GM19372 (cell line): ENCODE results near the gene PLEKHO2.

Source experiments
- ATAC-seq: cut with Tn5 transposase; IDR thresholded peaks from one replicate; pipeline ENCODE4 v1.9.1; 2021; ENCODE audit warnings: mild to moderate bottlenecking, low read depth, moderate library complexity; ENCODE audit not compliant: unreplicated experiment

PLEKHO2 gene

DNA sequence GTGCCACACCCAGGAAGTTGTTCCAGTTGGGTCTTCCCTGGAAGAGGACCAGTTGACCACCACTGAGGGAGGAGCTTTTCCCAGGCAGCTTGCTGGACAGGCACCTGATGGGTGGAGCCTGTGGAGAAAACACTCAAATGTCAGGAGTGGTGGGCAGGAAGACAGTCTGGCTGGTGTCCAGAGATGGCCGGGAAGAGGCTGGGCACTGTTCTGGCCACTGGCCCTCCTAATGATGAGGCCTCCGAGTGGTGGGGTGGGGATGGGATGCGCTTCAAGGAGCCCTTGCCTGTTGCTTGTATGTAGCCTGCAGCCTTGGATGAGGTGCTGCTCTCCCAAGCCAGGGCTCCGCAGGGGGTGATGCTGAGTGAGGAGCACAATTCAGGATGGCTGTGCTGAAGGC, 12.3 kb downstream of the PLEKHO2 start:
- ATAC-seq: no peak

DNA sequence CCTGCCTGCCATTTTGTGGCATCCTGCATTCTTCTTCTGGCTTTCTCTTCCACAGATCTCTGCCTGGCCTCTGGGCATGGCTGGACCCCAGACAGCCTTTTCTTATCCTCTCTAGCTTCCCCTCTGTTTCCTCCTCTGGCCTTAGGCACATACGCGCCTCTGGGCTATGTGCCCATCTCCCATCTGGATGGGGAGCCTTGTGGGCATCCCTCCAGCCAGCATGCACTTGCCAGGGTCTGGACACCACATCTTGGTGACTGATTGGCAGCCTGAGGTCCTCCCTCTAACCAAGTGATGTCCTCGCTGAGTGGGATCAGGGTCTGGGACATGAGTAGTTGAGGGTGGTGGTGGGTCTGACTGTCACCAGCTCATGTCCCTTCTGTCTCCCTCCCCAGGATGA, 12.8 kb downstream of the PLEKHO2 start:
- no peak for ATAC-seq

DNA sequence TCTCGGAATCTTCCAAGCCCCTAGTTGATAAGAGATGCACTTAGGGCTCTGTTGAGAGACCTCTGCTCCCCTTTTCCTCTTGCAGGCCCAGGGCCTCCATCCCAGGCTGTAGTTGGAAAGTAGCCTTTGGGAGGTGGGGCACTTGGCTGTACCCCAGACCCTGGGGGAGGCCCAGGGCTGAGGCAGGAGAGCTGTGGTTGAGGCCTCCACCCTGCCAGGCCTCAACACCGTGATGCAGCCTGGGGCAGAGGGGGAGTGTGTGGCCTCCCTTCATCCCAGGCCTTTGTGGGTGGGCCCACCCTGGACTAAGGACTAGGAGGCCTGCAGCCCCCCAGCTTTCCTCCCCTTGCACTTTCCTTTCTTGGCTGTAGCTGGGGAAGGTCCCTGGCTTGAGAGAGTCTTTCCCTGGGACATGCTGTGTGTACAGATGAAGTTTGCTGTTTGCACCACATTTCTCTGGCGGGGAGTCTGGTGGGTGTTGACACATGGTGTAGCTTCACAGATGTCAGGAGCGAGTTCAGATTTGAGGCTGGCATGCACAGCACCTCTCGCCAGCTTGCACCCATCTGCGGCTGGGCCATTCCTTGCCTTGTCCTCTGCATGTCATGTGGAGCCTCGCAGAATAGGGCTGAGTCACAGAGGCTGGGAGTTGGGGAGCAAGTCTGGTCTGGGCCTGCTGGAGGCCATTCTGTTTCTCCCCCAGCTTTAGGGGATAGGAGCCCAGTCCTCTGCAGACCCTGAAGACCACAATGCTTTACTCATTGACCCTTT, 13.7 kb downstream of the PLEKHO2 start:
- ATAC-seq: no peak

DNA sequence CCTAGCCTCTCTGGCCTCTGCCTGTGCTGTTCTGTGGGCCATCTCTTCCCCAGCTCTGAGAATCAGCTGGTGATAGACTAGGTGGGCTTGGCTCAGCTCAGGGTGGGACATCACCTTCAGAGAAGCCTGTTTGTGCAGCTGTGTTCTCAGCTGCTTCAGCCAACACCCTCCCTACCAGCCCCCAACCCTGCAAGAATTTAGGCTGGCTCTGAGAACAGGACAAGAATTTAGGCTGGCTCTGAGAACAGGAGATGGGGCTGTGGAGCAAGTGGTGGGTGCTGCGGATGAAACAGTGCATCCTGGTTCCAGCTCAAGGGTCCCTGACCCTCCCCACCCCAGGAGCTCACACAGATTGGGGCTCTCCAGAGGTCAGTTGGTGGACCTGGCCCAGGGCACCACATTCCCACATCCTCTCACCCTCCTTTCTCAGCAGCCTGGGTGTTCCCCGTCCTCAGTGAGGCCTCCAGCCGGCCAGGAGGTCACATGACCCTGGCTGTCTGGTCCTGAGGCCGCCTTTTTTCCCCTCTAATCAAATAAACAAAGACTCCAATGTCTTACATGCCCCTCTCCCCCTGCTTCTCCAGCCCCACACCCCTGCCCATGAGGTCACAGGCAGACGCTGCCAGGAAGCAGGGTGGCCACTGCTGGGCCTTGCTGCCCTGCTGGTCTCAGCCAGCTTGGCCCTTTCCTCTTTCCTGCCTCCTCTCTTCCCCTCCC, 14.9 kb downstream of the PLEKHO2 start:
- ATAC-seq: no peak

DNA sequence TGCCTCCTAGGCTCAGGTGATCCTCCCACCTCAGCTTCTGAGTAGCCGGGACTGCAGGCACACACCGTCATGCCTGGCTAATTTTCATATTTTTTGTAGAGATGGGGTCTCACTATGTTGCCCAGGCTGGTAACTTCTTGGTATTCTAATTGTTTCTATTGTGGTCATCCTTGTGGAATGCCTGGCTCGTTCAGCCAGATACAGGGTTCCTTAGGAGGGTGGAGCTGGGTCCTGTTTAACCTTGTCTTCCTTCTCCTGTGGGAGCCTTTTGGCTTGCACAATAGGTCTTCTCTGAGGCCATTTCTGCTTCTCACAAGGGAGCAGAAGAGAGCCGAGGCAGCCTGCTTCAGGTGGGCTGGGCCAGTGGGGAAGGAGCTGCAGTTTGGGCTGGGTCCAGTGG, 15.7 kb downstream of the PLEKHO2 start:
- ATAC-seq: no peak

DNA sequence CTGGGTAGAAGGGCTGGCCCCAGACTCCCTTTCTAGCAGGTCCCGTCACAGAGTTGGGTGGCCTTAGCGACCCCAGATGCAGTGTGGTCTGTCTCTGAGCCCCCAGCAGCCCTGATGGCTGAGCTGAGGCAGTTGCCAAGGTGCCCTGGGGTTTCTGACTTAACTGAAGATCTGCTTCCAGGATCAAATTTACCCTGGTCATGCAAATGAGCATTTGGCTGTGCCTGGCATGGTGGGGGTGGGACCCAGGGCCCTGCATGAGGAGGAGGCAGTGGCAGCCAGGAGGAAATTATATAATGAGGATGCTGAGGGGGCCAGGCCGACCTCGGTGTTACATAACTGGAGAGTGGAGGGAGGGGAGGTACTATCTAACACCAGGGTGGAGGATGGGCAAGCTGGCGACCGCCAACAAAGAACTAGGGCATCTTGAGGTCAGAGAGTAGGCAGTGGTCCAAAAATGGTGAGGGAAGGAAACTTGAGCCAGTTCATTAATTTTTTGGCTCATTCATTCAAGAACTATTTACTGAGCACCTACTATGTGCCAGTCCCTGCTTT, 16.4 kb downstream of the PLEKHO2 start:
- no peak for ATAC-seq

DNA sequence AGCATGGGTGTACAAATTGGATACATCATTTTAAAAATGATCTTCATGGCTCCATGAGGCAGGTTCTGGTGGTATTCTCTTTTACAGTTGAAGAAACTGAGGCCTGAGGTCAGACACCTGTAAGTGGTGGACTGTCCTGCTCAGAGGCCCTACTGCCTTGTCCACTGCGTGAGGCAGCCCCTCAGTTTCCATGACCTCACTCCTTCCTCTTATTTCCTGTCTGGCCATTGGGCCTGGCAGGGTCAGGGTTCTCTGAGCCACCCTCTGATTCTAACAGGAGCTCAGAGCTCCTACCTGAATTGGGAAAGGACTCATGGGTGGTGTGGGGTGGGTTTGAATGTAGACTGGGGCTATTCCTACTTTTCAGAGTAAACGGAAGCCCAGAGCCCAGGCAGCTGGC, 17.5 kb downstream of the PLEKHO2 start:
- ATAC-seq: no peak

DNA sequence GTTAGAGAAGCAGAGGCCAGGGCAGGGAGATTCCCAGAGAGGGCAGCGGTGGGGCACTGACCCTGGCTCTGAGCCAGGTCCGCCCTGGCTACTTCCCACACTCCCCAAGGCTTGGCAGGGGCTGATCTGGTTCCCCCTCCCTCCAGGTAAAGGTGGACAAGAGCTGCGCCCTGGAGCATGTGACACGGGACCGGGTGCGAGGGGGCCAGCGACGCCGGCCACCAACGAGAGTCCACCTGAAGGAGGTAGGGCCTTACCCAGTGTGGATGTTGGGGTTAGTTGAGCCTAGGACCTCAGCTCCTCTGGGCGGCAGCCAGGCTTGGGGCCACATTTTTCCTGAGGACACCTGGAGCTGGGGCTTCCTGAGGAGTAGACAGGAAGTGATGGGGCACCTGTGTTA, 19.6 kb downstream of the PLEKHO2 start:
- no peak for ATAC-seq

DNA sequence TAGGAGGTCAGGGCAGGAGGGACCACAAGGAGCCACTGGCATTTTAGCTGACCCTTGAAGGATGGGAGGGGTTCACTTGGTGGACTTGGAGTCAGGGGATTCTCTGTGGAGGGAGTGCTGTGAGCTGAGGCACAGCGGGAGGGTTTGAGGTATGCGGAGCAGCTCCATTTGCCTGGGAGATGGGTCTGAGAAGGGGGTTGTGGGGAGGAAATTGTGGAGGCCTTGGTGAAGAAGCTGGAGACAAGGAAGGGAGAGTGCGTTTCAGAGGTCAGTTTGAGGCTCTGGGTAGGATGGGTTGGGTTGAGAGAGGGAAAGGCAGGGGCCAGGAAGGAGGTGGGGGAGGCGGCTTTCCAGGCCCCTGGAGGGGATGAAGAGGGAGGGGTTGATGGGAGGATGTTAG, 20.2 kb downstream of the PLEKHO2 start:
- no peak for ATAC-seq

DNA sequence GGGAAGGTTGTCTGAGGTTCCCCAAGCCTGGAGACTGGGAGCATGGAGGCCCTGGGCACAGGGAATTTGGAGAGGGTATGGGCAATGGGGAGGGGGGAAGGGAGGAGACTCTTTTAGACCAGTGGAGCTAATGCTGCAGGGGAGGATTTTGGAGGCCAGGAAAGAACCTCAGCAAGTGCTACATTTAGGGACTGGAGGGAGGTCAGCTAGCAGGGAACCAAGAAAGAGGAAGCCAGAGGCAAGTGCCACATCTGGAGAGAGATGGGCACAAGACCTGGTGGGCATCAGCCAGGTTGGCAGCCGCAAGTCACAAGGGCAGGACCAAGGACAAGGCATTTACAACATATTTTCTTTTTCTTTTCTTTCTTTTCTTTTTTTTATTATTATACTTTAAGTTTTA, 20.7 kb downstream of the PLEKHO2 start:
- no peak for ATAC-seq

DNA sequence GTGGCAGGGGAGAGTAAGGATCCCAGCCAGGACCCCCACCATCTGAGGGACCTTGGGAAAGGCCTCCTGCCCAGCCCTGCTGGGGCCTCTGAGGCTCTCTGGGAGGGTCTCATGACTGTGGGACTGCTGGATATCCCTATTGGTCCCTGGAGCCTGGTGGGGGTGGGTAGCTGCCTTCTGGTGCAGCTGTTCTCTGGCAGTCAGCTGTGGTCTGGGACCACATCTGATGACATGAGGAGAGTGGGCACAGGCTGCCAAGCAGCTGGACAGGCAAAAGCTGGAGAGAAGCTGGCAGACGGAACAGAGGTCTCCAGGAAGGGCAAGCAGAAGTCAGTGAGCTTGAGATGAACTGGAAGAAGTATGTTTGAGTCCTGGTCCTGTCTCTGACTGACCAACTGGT, 22.4 kb downstream of the PLEKHO2 start:
- no peak for ATAC-seq

DNA sequence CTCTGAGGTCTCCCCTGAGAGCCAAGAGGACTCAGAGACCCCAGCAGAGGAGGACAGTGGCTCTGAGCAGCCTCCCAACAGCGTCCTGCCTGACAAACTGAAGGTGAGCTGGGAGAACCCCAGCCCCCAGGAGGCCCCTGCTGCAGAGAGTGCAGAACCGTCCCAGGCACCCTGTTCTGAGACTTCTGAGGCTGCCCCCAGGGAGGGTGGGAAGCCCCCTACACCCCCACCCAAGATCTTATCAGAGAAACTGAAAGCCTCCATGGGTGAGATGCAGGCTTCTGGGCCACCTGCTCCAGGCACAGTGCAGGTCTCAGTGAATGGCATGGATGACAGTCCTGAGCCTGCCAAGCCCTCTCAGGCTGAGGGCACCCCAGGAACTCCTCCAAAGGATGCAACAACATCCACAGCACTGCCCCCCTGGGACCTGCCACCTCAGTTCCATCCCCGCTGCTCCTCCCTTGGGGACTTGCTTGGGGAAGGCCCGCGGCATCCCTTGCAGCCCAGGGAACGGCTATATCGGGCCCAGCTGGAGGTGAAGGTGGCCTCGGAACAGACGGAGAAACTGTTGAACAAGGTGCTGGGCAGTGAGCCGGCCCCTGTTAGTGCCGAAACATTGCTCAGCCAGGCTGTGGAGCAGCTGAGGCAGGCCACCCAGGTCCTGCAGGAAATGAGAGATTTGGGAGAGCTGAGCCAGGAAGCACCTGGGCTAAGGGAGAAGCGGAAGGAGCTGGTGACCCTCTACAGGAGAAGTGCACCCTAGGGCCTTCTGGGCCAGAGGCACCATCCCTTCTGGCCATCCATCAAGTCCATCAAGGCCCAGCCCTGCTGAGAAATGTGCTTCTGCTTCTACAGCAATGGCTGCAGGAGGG, 23.6 kb downstream of the PLEKHO2 start:
- ATAC-seq: no peak

DNA sequence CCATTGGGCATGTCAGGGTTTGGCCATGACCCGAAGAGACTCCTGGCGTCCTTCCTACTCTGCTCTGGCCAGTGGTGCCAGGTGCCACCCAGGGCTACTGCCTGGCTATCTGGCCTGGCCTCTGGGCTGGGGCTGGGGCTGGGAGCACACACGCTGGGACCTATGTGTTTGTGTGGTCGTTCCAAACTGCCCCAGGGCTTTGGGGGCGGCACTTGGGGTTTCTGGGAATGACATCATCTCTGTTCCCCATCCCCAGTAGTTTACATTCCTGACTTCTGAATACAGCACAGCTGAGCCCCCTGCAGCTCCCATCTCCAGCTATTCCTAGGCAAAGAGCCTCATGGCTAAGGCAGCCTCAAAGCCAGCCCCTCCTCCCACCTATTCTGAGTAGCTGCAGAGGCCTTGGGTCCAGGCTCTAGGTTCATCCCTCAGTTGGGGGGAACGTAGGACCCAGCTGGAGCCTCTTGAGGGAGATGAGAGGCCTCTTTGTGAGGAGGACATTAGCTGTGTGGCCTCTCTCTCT, 24.3 kb downstream of the PLEKHO2 start:
- no peak for ATAC-seq

DNA sequence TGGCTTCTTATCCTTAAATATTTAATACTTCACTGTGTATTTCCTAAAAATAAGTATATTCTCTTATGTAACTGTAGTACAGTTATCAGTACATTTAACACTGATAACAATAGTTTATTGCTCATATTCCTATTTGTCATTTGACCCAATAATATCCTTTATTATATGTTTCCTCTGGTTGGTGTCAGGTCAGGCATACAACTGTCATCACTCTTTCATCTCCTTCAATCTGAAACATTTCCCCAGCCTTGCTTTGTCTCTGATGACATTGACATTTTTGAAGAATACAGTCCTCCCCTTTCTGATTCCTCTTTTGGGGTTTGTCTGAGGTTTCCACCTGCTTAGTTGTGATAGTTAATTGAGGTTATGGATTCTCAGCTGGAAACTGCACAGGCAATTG, 27.8 kb downstream of the PLEKHO2 start:
- ATAC-seq: no peak

DNA sequence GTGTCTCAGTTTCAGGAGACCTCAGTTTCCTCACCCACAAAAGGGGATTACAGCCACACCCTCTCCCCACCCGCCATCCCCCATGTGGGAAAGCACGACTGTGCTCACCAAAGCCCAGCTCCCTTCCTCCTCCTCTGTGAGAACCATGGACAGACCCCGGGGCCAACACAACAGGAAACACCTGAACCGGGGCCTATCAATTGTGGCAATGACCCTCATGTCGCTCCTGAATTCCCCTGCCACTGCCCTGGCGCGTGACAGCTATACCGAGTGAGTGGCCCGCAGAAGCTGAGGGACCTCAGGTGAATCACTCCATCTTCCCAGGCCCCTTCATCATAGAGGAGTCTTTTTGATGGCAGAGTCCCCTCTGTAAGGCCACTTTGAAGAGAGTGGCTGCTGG, 28.6 kb downstream of the PLEKHO2 start:
- no peak for ATAC-seq

DNA sequence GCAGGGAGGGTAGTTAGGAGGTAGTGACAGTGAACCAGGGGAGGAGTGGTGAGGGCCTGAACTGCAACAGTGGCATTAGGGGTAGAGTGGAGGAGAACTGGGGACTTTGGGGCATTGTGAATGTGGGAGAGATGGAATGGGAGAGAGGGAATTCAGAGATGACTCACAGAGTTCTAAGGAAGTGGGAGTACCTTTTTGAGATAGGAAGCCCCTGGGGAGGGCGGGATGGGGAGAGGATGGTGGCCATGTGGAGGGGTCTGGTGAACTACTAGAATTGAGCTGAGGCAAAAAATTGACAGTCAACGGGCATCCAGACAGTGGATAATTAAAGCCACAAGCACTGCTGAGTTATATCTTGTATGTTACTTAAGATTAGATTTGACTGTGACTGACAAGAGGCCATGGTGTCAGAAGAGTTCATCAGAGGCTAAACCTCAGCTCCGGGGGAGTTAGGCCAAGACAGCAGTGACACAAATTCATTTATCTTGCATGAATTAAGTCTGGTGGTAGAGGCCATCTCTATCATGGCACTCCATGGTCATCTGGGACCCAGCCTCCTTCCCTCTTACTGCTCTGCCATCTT, 34.0 kb downstream of the PLEKHO2 start:
- ATAC-seq: no peak

DNA sequence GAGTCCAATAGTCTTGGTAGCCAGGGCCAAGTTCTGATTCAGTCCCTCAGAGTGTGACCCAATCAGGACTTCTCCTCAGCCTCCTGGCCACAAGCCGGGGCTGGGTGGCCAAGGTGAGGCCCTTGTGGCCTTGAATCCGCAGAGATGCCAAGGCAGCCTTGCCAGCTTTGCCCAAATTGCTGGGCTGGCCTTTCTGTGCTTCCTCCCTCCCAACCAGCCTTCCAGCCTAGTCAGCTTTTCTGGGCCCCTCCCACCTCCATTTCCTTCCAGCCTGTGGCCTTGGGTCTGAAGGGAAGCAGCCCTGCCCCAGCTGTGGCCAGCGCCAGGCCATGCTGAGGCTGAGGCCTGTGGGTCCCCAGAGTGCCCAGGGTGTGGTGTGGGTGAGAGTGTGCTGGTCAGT, 35.7 kb downstream of the PLEKHO2 start:
- ATAC-seq: no peak

DNA sequence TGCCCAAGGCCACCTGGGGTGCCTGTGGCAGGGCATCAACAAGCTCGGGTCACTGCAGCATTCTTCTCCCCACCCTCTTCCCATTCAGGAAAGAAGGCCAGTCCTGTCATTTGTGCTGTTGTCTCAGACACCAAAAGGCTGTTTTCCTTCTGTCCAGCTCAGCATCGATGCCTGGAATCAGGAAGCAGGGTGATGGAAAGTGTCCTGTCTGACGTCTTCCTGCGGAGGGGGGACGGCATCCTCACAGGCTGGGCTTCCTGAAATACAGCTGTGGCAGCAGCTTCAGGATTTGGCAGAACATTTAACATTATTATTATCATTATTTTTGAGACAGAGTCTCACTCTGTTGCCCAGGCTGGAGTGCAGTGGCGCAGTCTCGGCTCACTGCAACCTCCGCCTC, 37.0 kb downstream of the PLEKHO2 start:
- ATAC-seq: no peak

DNA sequence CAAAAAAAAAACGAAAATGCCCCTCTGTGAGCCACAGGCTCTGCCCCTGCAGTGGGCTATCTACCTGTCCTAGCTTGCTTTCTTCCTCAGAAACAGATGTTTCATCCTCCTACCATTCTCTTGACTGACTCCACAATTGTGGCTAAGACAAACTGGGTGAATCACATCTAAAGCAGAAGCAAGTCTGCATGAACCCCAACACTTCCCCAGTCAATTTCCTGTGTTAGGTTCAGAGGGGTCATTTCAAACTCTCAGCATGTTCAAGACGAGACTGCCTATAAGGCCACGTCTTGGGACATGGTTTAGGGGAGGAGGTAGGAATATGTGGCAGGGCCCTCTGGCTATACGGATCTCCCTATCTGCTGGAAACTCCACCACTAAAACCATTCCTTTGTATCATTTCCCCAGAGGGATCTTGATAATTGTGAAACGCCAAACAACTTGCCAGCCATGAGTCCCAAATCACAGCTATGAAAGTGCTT, 41.4 kb downstream of the PLEKHO2 start:
- ATAC-seq: no peak

DNA sequence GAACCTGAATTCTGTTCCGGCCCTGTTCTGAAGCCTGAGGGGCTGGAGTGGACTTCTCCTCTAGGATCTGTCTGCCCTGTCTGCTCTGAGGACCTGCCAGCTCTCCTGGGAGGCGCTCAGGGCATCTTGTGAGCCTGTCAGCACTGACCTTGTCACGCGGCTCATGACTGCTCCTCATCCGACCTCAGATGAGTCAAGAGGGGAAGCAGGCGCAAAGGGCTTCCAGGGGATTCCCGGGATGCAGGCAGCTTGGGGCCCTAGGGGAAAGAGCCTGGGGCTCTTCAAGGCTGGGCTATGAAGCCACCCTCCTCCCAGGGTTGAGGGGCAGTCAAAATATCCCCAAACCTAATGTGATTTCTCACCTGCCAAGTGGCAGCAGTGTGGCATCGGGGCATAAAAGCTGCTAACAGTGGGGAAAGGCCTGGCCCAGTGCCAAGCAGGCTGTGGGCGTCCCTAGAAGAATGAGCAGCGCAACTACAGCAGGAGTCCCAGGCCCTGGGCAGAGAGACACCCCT, 42.3 kb downstream of the PLEKHO2 start:
- ATAC-seq: no peak
